ENCODE measurements around the gene GPR37.

GPR37 gene

GRCh38 chr7:124790645-124791044 lies 25.1 kb upstream of the GPR37 start:
- no peak overlapping the region for H3K4me3 ChIP-seq (replicated peaks; ENCODE audit: low read depth, low read length)
- DNase-seq (ENCODE audit: low read depth): no peak
- no peak for TF ChIP-seq CTCF (IDR thresholded peaks at IDR 0.05; ENCODE audit: low read length, missing control alignments)

GRCh38 chr7:124785994-124786393 lies 20.4 kb upstream of the GPR37 start:
- TF ChIP-seq CTCF (IDR thresholded peaks at IDR 0.05; ENCODE audit: low read length, missing control alignments): no peak
- DNase-seq (ENCODE audit: low read depth): no peak

DNA sequence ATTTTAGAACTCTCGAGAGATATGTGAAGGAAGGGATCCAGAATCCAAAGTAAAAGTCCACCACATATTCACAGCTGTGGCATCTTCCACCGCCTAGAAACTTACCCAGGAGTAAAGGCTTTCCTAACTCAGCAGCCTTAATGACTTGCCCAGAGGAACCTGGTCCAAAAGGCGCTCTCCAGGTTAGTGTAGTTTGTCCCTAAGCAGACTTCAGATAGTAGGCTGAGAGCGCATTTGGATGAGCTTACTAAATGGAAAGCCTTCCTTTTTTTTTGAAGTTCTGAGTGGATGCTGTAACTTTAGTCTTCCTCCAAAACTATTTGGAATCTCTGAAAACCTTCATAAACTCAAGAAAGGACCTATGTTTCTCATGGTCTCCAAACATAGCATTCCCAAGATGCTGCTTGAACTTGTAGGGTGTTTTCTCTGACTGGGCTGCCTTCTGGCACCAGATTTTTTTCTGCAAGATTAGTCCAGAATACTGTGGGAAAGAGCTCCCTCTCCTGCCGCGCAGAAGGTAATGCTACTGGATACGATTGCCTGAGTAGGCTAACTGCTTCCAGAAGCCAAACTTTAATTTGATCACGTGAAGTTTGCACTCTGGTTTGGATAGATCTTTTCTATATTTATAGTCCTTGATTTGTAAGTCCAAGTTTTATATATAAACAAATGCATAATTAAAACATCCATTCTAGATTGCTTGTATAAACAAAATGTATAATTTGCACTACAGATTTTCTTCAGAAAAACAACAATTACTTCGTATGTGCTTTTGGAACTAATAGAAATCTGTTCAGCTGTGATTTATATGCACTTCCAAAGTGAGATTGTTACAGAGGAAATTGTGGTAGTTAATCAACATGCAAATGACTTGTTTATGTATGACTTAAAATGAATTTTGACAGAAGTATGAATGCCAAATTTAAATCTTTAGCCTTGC lies 19.6 kb upstream of the GPR37 start:
- peak; percentile 97 for TF ChIP-seq CTCF (IDR thresholded peaks at IDR 0.05; ENCODE audit: low read length, missing control alignments)

More at GRCh38 chr7:124785994-124786393, 20.4 kb upstream of the GPR37 start:
- H3K4me3 ChIP-seq (replicated peaks; ENCODE audit: low read depth, low read length): no peak overlapping the region

GRCh38 chr7:124783271-124783670 lies 17.7 kb upstream of the GPR37 start:
- H3K4me3 ChIP-seq (replicated peaks; ENCODE audit: low read depth, low read length): no peak overlapping the region
- no peak for DNase-seq (ENCODE audit: low read depth)
- TF ChIP-seq CTCF (IDR thresholded peaks at IDR 0.05; ENCODE audit: low read length, missing control alignments): no peak

More for the DNA sequence above, 19.6 kb upstream of the GPR37 start:
- DNase-seq (ENCODE audit: low read depth): peak; percentile 74
- no peak overlapping the region for H3K4me3 ChIP-seq (replicated peaks; ENCODE audit: low read depth, low read length)

- DNase-seq (ENCODE audit: low read depth): no peak
- no peak for TF ChIP-seq CTCF (IDR thresholded peaks at IDR 0.05; ENCODE audit: low read length, missing control alignments)
- no peak overlapping the region for H3K4me3 ChIP-seq (replicated peaks; ENCODE audit: low read depth, low read length)
These were observed 16.5 kb upstream of the GPR37 start for GRCh38 chr7:124781907-124782734.

GRCh38 chr7:124781418-124781817 lies 15.8 kb upstream of the GPR37 start:
- no peak for DNase-seq (ENCODE audit: low read depth)
- H3K4me3 ChIP-seq (replicated peaks; ENCODE audit: low read depth, low read length): no peak overlapping the region
- no peak for TF ChIP-seq CTCF (IDR thresholded peaks at IDR 0.05; ENCODE audit: low read length, missing control alignments)

Measured in fibroblast of pulmonary artery (primary cell).